GM12891 (cell line): Measurements from ENCODE around the gene WAS.
A peak's percentile ranks its signal among the peaks of the same experiment; 100 is the strongest.

Experiments used
- DNase-seq: peaks from one replicate; pipeline ENCODE4 v3.0.0; 2011; ENCODE audit warnings: low spot score; ENCODE audit not compliant: insufficient read length
- FAIRE-seq: peaks from 2 replicates; lab custom pipeline; 2011; peaks lifted over from hg19 to GRCh38; lab: Jason Lieb, UNC
- PAX5 ChIP-seq: IDR thresholded peaks from 2 replicates; pipeline ENCODE4 v1.6.1; 2011; ENCODE audit warnings: low read length, moderate library complexity, mild to moderate bottlenecking; ENCODE audit not compliant: insufficient read depth, severe bottlenecking
- POLR2A ChIP-seq: IDR thresholded peaks from 2 replicates; pipeline ENCODE4 v1.6.1; 2011; ENCODE audit warnings: low read depth, low read length, control low read depth
- POLR2AphosphoS5 ChIP-seq: IDR thresholded peaks from 2 replicates; pipeline ENCODE4 v1.6.1; 2011; ENCODE audit warnings: low read depth, low read length, control low read depth
- POU2F2 ChIP-seq: IDR thresholded peaks from 2 replicates; pipeline ENCODE4 v1.6.1; 2011; ENCODE audit warnings: low read depth, mild to moderate bottlenecking, control low read depth, low read length, moderate library complexity
- SPI1 ChIP-seq: IDR thresholded peaks from 2 replicates; pipeline ENCODE4 v1.6.1; 2011; ENCODE audit warnings: low read depth, low read length, control low read depth
- TAF1 ChIP-seq: IDR thresholded peaks from 2 replicates; pipeline ENCODE4 v1.6.1; 2011; ENCODE audit warnings: low read depth, low read length, control low read depth

WAS gene

DNA sequence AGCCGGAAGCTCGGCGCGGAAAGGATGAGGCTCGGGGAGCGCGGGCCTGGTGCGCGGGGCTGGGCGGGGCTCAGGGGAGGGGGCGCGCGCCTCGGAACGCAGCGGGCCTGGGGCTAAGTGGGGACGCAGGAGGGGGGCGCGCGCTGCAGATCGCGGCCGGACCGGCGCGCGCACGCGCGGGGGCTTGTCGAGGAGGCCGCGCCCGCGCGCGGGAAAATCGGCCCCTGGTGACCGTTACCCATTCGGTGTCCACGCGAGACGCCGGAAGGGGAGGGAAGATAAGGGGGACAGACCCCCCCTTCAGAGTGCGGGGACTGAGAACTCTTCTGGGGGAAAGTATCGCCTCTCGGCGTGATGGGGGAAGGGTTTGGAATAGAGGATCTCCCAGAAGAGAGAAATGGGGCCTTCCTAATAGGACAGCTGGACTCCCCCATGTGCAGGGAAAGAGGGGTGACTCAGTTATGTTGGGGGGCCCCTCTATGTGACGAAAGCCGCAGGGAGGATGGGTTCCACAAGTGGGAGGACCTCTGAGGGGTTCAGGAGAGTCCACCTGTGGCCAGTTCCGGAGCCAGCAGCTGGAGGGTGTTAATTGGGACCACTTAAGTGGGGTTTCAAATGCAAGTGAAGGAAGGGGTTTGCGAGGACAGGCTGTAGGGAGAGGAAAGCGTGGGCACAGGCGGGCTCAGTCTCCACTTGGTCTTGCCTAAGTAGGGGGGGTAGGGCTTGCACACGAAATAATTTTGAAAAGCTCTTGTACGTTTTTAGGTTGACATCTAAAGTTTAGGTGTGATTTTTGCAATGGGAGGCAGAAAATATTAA lies 13.5 kb downstream of the WAS start:
- FAIRE-seq: peak; percentile 70
- DNase-seq: no peak
- TF ChIP-seq POLR2AphosphoS5: no peak
- no peak for TF ChIP-seq POU2F2
- no peak for TF ChIP-seq SPI1
- no peak for TF ChIP-seq PAX5
- TF ChIP-seq TAF1: no peak
- no peak; the same call in 1 of the 2 replicates for TF ChIP-seq POLR2A

DNA sequence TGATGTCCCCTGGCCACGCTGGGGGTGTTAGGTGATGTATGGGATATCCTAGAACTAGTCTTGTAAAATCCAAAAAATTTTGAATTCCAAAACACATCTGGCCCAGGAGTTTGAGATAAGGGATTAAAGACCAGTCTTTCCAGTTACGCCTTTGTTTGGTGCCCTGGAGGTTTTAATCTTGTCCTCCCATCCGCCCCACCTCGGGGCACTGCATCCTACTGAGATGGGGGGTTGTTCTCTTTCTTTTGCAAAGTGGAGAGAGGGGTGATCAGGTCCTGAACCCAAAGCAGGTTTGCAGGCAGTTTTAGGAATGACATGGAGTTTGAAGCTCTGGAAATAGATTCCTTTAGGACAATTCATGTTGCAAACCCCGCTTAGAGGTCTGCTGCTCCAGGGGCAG lies 14.7 kb downstream of the WAS start:
- DNase-seq (no peak), FAIRE-seq (no peak)
- TF ChIP-seq POLR2A (no peak), TAF1 (no peak), POU2F2 (no peak), POLR2AphosphoS5 (no peak), PAX5 (no peak), SPI1 (no peak)

DNA sequence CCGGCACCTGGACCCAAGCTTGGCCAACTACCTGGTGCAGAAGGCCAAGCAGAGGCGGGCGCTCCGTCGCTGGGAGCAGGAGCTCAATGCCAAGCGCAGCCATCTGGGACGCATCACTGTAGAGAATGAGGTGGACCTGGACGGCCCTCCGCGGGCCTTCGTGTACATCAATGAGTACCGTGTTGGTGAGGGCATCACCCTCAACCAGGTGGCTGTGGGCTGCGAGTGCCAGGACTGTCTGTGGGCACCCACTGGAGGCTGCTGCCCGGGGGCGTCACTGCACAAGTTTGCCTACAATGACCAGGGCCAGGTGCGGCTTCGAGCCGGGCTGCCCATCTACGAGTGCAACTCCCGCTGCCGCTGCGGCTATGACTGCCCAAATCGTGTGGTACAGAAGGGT lies 16.6 kb downstream of the WAS start:
- TF ChIP-seq SPI1 (no peak), PAX5 (no peak), POLR2AphosphoS5 (no peak), POLR2A (no peak), POU2F2 (no peak), TAF1 (no peak)
- FAIRE-seq (no peak), DNase-seq (no peak)

DNA sequence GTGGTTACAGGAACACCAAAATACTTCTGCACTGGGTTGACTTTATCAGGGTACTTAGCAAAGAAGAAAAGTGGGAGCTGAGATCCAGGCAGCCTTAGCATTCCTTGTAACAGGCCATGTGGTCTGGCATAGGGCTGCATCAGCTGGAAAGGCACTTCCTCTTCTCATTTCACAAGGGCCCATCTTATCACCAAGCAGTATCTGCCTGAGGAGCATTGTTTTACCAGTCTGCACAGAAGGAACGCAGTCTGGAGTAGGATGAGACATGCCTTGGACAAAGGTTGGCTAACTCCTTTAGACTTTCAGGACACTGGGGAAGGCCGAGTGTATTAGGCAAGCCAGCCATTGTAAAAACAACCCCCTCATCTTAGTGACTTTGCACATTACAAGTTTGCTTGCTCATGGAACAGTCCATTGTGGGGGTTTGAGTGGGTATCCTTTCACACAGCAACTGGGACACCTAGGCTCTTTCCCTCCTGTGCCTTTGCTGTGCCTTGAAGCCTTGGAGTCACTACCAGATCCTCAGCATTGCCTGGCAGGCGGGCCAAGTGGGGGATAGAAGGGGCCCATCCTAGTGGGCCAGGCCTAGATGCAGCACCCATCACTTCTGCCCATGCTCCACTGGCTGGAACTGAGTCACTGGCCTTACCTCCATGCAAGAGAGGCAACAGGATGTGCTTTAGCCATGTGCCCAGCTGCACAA lies 17.5 kb downstream of the WAS start:
- FAIRE-seq (peak; percentile 20), DNase-seq (no peak)
- TF ChIP-seq TAF1: no peak
- no peak for TF ChIP-seq POLR2AphosphoS5
- no peak for TF ChIP-seq POLR2A
- no peak for TF ChIP-seq SPI1
- TF ChIP-seq POU2F2: no peak
- no peak for TF ChIP-seq PAX5

DNA sequence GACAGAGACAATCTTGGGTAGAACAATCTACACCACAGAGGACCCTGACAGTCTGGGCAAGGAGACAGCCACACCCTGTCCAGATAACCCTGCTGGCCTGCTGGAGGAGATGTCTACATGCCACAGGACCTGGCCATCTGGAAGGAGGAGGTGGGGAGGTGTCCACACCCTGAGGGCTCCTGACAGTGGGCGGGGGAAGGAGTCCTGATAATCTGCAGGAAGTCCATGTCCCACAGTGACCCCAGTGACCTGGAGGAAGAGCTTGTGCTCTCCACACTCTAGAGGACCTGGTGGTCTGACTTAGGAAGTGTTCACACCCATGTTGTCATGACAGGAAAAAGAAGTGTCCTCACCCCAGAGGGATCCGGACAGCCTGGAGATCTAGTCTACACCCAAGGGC lies 18.4 kb downstream of the WAS start:
- TF ChIP-seq TAF1 (no peak), POLR2AphosphoS5 (no peak), PAX5 (no peak), POU2F2 (no peak), SPI1 (no peak), POLR2A (no peak)
- DNase-seq: no peak
- no peak for FAIRE-seq

DNA sequence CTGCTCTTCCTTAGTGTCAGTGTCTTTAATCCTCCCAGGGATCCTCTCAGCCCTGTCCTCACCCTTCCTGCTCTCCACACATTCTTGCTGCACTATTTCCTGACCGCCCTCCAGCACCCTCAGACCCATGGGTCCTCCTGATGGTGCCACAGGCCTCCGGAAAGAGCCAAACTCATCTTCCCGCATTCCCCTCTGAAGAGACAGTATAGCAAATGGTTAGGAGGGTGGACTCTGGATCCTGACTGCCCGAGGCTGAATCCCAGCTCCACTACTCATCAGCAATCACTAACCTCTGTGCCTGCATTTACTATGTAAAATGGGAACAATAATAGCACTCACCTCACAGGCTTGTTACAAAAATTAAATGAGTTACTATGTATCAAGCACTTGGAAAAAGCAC lies 19.1 kb downstream of the WAS start:
- FAIRE-seq (peak; percentile 73), DNase-seq (no peak)
- TF ChIP-seq SPI1 (no peak), PAX5 (no peak), POU2F2 (no peak), POLR2A (no peak), TAF1 (no peak), POLR2AphosphoS5 (no peak)

DNA sequence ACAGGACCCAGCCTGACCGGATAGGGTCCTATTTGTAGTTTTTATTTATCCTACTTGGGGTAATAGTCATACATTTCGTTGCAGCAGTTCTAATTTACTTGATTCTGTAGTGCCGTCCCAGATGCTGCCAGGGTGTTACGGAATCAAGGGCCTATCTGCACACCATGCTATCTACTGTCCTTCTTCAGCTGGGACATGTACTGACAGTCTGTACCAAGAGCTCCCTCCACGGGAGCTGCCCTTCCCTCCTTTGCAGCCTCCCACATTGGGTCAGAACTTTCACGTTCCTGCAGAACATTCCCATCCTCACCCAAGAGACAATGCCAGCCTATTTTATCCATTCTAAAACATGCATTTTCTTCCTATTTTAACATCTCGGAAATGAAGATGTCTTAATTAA lies 19.6 kb downstream of the WAS start:
- FAIRE-seq (no peak), DNase-seq (no peak)
- TF ChIP-seq POLR2A (no peak), POU2F2 (no peak), TAF1 (no peak), SPI1 (no peak), PAX5 (no peak), POLR2AphosphoS5 (no peak)

DNA sequence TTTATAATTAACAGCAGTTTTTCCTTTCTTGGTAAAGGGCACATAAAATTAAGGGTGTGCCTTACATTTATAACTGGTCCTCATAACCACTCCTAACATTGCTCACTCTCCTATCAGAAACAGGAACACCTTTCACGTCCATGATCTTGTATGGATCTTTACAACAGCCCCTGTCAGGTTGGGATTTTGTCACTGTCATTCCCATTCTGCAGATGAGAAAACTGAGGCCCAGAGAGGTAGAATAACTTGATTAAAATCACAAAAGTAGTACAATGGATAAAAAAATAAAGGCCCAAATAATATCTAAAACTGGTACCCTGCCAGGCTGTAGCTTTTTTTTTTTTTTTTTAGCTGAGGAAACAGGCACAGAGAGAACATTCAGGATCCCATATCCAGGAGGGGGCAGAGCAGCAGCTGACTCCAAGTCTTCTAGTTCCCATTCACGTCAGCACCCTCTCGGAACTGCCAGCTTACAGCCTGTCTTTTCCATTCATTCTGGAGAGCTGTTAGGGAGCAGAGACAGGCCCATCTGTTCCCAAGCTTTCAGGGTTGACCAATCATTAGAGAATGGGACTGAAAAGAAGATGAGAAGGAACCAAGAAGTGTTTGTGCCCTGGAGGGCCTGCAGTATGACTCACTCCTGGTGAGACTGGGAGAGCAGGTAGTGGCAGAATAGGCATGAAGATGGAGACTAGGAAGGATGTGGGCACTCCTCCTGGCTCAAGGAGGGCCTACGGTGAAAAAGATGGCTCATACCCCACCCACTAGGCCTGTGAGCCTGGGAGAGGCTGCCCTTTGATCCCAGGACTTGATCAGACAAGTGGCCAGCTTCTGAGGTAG lies 20.3 kb downstream of the WAS start:
- FAIRE-seq (no peak), DNase-seq (no peak)
- TF ChIP-seq TAF1: no peak
- no peak for TF ChIP-seq POU2F2
- no peak for TF ChIP-seq PAX5

DNA sequence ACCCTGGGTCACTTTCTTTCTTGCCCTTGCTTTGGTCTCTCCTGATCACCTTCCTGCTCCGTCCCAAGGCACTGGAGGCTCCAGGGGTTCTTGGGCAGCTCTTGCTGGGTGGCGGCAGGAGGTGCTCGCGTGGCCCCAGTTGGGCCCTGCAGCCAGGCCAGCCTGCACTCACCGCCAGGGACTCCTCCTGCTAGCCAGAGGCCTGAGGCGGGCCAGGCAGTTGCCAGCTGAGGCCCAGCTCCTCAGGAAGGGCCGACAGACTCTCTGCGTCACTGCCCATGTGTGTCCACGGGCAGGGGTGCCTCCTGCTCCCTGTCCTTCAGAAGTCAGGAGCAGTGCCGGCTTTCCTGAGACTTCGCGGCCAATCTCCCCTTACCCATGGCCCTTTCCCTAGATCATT lies 22.3 kb downstream of the WAS start:
- FAIRE-seq (no peak), DNase-seq (no peak)
- no peak for TF ChIP-seq TAF1
- no peak for TF ChIP-seq SPI1
- TF ChIP-seq POLR2AphosphoS5: no peak
- no peak for TF ChIP-seq POU2F2
- TF ChIP-seq POLR2A: no peak
- TF ChIP-seq PAX5: no peak

DNA sequence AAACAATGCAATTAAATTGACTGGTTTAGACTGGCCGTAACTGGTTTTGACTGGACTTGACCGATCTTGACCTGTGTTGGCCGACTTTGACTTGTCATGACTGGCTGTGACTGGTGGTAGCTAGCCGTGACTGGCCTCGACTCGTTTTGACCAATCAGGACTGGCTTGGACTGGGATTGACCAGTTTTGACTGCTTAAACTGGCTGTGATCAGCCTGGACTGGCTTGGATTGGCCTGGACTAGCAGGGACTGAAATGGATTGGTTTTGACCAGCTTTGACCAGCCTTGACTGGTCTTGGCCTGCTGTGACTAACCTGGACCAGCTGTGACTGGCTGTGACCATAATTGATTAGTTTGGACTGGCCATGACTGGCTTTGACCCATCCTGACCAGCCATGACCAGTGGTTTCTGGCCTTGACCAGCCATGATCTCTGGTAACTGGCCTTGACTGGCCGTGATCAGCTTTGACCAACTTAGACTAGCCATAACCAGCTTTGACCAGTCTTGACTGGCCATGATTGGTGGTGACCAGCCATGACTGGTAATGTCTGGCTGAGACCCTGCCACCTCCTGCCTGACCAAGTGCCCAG lies 26.0 kb downstream of the WAS start:
- no peak for TF ChIP-seq POLR2AphosphoS5
- no peak for TF ChIP-seq PAX5
- no peak for TF ChIP-seq TAF1
- no peak for TF ChIP-seq SPI1
- no peak for TF ChIP-seq POLR2A
- no peak for TF ChIP-seq POU2F2
- FAIRE-seq (no peak), DNase-seq (no peak)
